Heart left ventricle (tissue), 16 donors: ENCODE data around the gene TMCO6. TPM values are rescaled to one million over a fixed set of nuclear protein-coding genes. Genes with fewer than 3 reads are reported as not detected.
A peak's percentile ranks its signal among the peaks of the same experiment; 100 is the strongest.

Source experiments
- ATAC-seq, 4 donors: fragments of 200-7000 bp; cut with Tn5 transposase; one replicate each; pipeline ENCODE4 v1.9.1; 2020 to 2022; ENCODE audit warnings: moderate library complexity in 4 of 4, mild to moderate bottlenecking in 3 of 4, moderate number of reproducible peaks in 1 of 4
- DNase-seq, 5 donors: peaks; one replicate each; pipeline ENCODE4 v3.0.0-alpha.2; 2020
- H3K27ac ChIP-seq, 12 donors: fragments of 200-600 bp; sonication (generic) in 4 of 12; one replicate each; pipeline versions ENCODE4 v1.5.0 to v1.8.0; 2016 to 2022; ENCODE audit warnings: mild to moderate bottlenecking in 2 of 12
- H3K27me3 ChIP-seq, 9 donors: fragments of 200-600 bp; sonication (generic) in 2 of 9; one replicate each; pipeline versions ENCODE4 v1.5.1 to v1.8.0; 2016 to 2022; ENCODE audit warnings: mild to moderate bottlenecking in 3 of 9
- H3K36me3 ChIP-seq, 9 donors: fragments of 200-600 bp; sonication (generic) in 2 of 9; one replicate each; pipeline versions ENCODE4 v1.5.0 to v1.8.0; 2018 to 2022; ENCODE audit warnings: mild to moderate bottlenecking in 2 of 9
- H3K4me1 ChIP-seq, 12 donors: fragments of 200-600 bp; sonication (generic) in 4 of 12; one replicate each; pipeline versions ENCODE4 v1.5.0 to v1.8.0; 2016 to 2022; ENCODE audit warnings: mild to moderate bottlenecking in 3 of 12
- H3K4me3 ChIP-seq, 12 donors: fragments of 200-600 bp; sonication (generic) in 4 of 12; one replicate each; pipeline versions ENCODE4 v1.5.0 to v1.8.0; 2017 to 2022; ENCODE audit warnings: mild to moderate bottlenecking in 9 of 12, moderate library complexity in 4 of 12
- H3K9me3 ChIP-seq, 12 donors: fragments of 200-600 bp; sonication (generic) in 4 of 12; one replicate each; pipeline versions ENCODE4 v1.5.0 to v1.8.0; 2016 to 2022; ENCODE audit warnings: mild to moderate bottlenecking in 1 of 12
- CTCF ChIP-seq, 12 donors: fragments of 200-600 bp; sonication (generic) in 4 of 12; IDR thresholded peaks; one replicate each; pipeline versions ENCODE4 v1.5.0 to v1.8.0; 2018 to 2022; ENCODE audit warnings: antibody characterized with exemption in 12 of 12, mild to moderate bottlenecking in 5 of 12
- POLR2A ChIP-seq, 2 donors: fragments of 450-650 bp; IDR thresholded peaks; one replicate each; pipeline ENCODE4 v1.6.1; 2017; ENCODE audit warnings: antibody characterized with exemption in 2 of 2, mild to moderate bottlenecking in 2 of 2, moderate library complexity in 2 of 2
- WGBS, 4 donors: extraction: QIAGEN DNeasy Blood & Tissue Kit in 2 of 4; methylation state at CpG; one replicate each; pipeline versions ENCODE4 v1.1.5 to v1.1.7; 2013 to 2018; 5-methylcytosine and 5-hydroxymethylcytosine counted together
- intact Hi-C, 10 donors: fragments of 100-400 bp; cut with DNase I; formaldehyde crosslinking; loops; one replicate each; pipeline versions ENCODE4 v1.11.1 to v1.14.2; 2022
- polyA plus RNA-seq, 2 donors: library from polyadenylated mRNA; stranded (reverse); fragments of 200-250 nt; gene quantifications; one replicate each; pipeline ENCODE4 v1.2.3, GENCODE V29; 2013
- total RNA-seq, 9 donors: library from RNA; depleted of rRNA in 2 of 9; stranded (reverse); fragments of >200 nt in 2 of 9; fragmentation: NEBNext Ultra II Directional in 3 of 9; extraction: Animal tissue kit (Norgen Biotek cat#: 25700) in 3 of 9; gene quantifications; one replicate each; pipeline versions ENCODE4 v1.1.0 to v1.2.4, GENCODE V29; 2016 to 2023
- donor health status: ischemic (EF 13 %, LVEDD 7.1; RV severe dilation, severe dysfunction).
- donor health status: healthy with polysubstance abuse.
- donor health status: DM: no; HTN: yes; CAD: no.
- donor health status: DM: no; HTN: no; CAD: no.
- donor health status: ischemic (EF 25% LVEDD 6.9; RV normal size, moderate dysfunction).
- donor health status: ischemic (EF 25% LVEDD 5.7; RV mildly dilated, moderate dysfunction).
- donor health status: healthy.
- donor health status: DM: yes; HTN: yes; CAD: no.
- donor health status: ischemic (EF 35%, LVEDD 5.7; RV mildly dilated, moderate dysfunction).
- donor health status: nonischemic (EF 11% LVEDD 7.7; RV severe dilation, severe dysfunction).
- donor health status: DM: yes; HTN: yes; CAD: no.
- donor health status: PGD.
- donor health status: ischemic (EF 29% LVEDD 5.4; RV normal size, mild dysfunction).
- donor health status: nonischemic (EF 23%, LVEDD 6.1; RV moderate dilation, normal function).

Gene TMCO6
- total and polyA plus RNA-seq, 11 donors = 2.2 to 11.7 (median 3.9) TPM

- intact Hi-C loops = no loop called here
- TF ChIP-seq CTCF (IDR thresholded peaks at IDR 0.05) (no peak), POLR2A (IDR thresholded peaks at IDR 0.05) (no peak)
- peaks cover 0 to 99% (median 96%) of the 10 kb centered on the region in 9 donors for H3K36me3 ChIP-seq
Measured at GRCh38 chr5:140677947-140678346, 38.7 kb downstream of the TMCO6 start.

GRCh38 chr5:140678993-140679392 lies 39.7 kb downstream of the TMCO6 start:
- Histone ChIP-seq H3K4me3 (no peak overlapping the region), H3K9me3 (no peaks in the 10 kb centered on the region), H3K4me1 (no peaks in the 10 kb centered on the region), H3K27ac (no peak overlapping the region), H3K36me3 (peaks cover 0 to 99% (median 95%) of the 10 kb centered on the region in 9 donors), H3K27me3 (no peaks in the 10 kb centered on the region)
- intact Hi-C loops = no loop called here
- DNase-seq (no peak), ATAC-seq (no peak)
- 95 to 96% (median 96%) methylated on average over 7 of the region's 7 CpGs for WGBS, 4 donors
- TF ChIP-seq CTCF (IDR thresholded peaks at IDR 0.05) = no peak
- no peak for TF ChIP-seq POLR2A (IDR thresholded peaks at IDR 0.05)

More at GRCh38 chr5:140677947-140678346, 38.7 kb downstream of the TMCO6 start:
- DNase-seq (no peak), ATAC-seq (no peak)
- 79 to 100% (median 97%) methylated on average over 3 of the region's 3 CpGs for WGBS, 4 donors
- H3K9me3 ChIP-seq = no peaks in the 10 kb centered on the region
- H3K4me3 ChIP-seq = no peak overlapping the region
- H3K27me3 ChIP-seq = no peaks in the 10 kb centered on the region
- no peak overlapping the region for H3K27ac ChIP-seq
- no peaks in the 10 kb centered on the region for H3K4me1 ChIP-seq

GRCh38 chr5:140690376-140690932 lies 51.2 kb downstream of the TMCO6 start:
- Histone ChIP-seq H3K27me3 (no peaks in the 10 kb centered on the region), H3K4me1 (peaks cover 10 to 39% (median 27%) of the 10 kb centered on the region in 12 donors), H3K27ac (peak overlapping the region in 11 of 12 donors; percentile 73 to 95 (median 88)), H3K36me3 (peaks cover 0 to 64% (median 52%) of the 10 kb centered on the region in 9 donors), H3K9me3 (no peaks in the 10 kb centered on the region), H3K4me3 (peak overlapping the region; percentile 72 to 98 (median 81))
- ATAC-seq (no peak), DNase-seq (no peak)
- intact Hi-C loops = loop anchor here in 4 of 10 donors (2.0 to 10.0 kb wide), 3 partner anchors 26 to 46 kb away; partner anchors contain the start of genes IK (in 3 of the 4), NDUFA2 (in 3 of the 4) and WDR55 (in 1 of the 4)
- TF ChIP-seq POLR2A (IDR thresholded peaks at IDR 0.05) = no peak
- TF ChIP-seq CTCF (IDR thresholded peaks at IDR 0.05) = no peak
- 57 to 64% (median 60%) methylated on average over 8 of the region's 8 CpGs for WGBS, 4 donors
